ENCODE data around the gene C2orf66. TPM values are rescaled to one million over a fixed set of nuclear protein-coding genes. Genes with fewer than 3 reads are reported as not detected.

C2orf66 gene
- total and polyA plus RNA-seq, 2 of the 13 experiments (the other 11 are each of a cell fraction or from before 2014, with no cell fraction given) = 0.05 TPM; not detected in 1

DNA sequence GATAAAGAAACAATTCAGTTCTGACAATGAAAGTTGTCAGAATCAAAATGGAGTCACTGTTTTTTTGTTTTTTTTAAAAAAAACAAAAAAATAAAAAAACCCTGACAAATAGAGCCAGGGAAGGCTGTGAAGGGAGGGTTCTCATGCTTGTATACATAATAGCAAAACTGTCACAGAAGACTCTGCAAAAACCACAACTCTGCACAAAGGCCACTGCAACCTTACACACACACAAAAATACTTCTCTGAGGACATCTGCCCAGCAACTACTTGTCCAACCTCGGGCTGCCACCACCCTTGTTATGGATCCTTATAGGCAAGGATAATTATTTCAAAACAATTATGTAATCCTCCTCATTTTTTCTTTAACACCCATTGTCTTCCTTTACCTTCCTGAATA, 41.9 kb upstream of the C2orf66 start (continued):
- TF ChIP-seq, protein P1, sequence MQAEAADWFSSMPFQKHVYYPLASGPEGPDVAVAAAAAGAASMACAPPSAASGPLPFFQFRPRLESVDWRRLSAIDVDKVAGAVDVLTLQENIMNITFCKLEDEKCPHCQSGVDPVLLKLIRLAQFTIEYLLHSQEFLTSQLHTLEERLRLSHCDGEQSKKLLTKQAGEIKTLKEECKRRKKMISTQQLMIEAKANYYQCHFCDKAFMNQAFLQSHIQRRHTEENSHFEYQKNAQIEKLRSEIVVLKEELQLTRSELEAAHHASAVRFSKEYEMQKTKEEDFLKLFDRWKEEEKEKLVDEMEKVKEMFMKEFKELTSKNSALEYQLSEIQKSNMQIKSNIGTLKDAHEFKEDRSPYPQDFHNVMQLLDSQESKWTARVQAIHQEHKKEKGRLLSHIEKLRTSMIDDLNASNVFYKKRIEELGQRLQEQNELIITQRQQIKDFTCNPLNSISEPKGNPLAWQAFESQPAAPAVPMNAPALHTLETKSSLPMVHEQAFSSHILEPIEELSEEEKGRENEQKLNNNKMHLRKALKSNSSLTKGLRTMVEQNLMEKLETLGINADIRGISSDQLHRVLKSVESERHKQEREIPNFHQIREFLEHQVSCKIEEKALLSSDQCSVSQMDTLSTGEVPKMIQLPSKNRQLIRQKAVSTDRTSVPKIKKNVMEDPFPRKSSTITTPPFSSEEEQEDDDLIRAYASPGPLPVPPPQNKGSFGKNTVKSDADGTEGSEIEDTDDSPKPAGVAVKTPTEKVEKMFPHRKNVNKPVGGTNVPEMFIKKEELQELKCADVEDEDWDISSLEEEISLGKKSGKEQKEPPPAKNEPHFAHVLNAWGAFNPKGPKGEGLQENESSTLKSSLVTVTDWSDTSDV (CRISPR knock-in tag; IDR thresholded peaks at IDR 0.05) = no peak
- no peak for TF ChIP-seq ZNF3 (CRISPR knock-in tag; IDR thresholded peaks at IDR 0.05)
- TF ChIP-seq PHB2 (IDR thresholded peaks at IDR 0.05; ENCODE audit: partially characterized antibody) = no peak

GRCh38 chr2:196849895-196850294, 40.7 kb upstream of the C2orf66 start:
- H3K27ac ChIP-seq (ENCODE audit: extremely low read length, insufficient read depth, low read length) = no peak overlapping the region
- H3K4me3 ChIP-seq (replicated peaks in 1 of 3; ENCODE audit: insufficient read depth in 1 of 3, low read depth in 2 of 3, low read length in 3 of 3) = no peak overlapping the region
- H3K4me1 ChIP-seq (ENCODE audit: insufficient read depth, low read length) = peaks cover 6% of the 10 kb centered on the region; the same call in 1 of the 2 replicates
- no peaks in the 10 kb centered on the region for H3K9me3 ChIP-seq (ENCODE audit: low read length)
- no peaks in the 10 kb centered on the region for H3K79me2 ChIP-seq (ENCODE audit: insufficient read depth, low read length)
- CTCF ChIA-PET (ENCODE audit: low intra/inter-chr PET ratio, low total read pairs) = interaction anchor here (1.3 kb wide), 1 partner anchor 529 kb away, joined by 4 read pairs; no protein-coding TSS in a partner anchor
- POLR2A ChIA-PET = no interaction called here
- H3K27me3 ChIP-seq (ENCODE audit: control insufficient read depth in 1 of 2, insufficient read depth in 2 of 2, low read length in 2 of 2) = no peaks in the 10 kb centered on the region
- H4K20me1 ChIP-seq (ENCODE audit: insufficient read depth, low read length) = no peaks in the 10 kb centered on the region
- DNase-seq (ENCODE audit: low spot score) = peak; percentile 14
- TF ChIP-seq CTCF (CRISPR knock-in tag; IDR thresholded peaks at IDR 0.05) (peak; percentile 32; the same call in 1 of the 2 replicates), ZNF501 (CRISPR knock-in tag; IDR thresholded peaks at IDR 0.05) (no peak), ZBTB8A (CRISPR knock-in tag; IDR thresholded peaks at IDR 0.05; ENCODE audit: borderline replicate concordance, low read depth) (no peak), STAG1 (CRISPR knock-in tag; IDR thresholded peaks at IDR 0.05) (peak; percentile 29)
- TF ChIP-seq, protein P2, sequence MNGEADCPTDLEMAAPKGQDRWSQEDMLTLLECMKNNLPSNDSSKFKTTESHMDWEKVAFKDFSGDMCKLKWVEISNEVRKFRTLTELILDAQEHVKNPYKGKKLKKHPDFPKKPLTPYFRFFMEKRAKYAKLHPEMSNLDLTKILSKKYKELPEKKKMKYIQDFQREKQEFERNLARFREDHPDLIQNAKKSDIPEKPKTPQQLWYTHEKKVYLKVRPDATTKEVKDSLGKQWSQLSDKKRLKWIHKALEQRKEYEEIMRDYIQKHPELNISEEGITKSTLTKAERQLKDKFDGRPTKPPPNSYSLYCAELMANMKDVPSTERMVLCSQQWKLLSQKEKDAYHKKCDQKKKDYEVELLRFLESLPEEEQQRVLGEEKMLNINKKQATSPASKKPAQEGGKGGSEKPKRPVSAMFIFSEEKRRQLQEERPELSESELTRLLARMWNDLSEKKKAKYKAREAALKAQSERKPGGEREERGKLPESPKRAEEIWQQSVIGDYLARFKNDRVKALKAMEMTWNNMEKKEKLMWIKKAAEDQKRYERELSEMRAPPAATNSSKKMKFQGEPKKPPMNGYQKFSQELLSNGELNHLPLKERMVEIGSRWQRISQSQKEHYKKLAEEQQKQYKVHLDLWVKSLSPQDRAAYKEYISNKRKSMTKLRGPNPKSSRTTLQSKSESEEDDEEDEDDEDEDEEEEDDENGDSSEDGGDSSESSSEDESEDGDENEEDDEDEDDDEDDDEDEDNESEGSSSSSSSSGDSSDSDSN (CRISPR knock-in tag; IDR thresholded peaks at IDR 0.05) = no peak
- H3K9ac ChIP-seq (ENCODE audit: insufficient read depth, low read depth, low read length) = no peak overlapping the region
- intact Hi-C loops (cut with micrococcal nuclease; ENCODE audit: unreplicated experiment) = loop anchor here (5.0 to 10.0 kb wide), 2 partner anchors 77 to 165 kb away; partner anchors contain the start of gene PGAP1
- in situ Hi-C loops (cut with HindIII; ENCODE audit: extremely low pct_ligation_motif_present, low pct_unique_long_range_greater_than_20kb) = no loop called here
- FAIRE-seq = no peak
- peaks cover 1 to 6% of the 10 kb centered on the region in 2 experiments; a peak in 3 of 5 replicates for H3K36me3 ChIP-seq (replicated peaks in 1 of 2; ENCODE audit: control insufficient read depth in 1 of 2, insufficient read depth in 2 of 2, low read length in 2 of 2)
- H3K4me2 ChIP-seq (ENCODE audit: low read depth, low read length) = no peak overlapping the region
- peak; percentile 82 for ATAC-seq
- H2AFZ ChIP-seq (ENCODE audit: low read length) = no peak overlapping the region
- BruUV-seq (replicated peaks) = no TSS peak

Measured in HepG2 (cell line).